Superior temporal gyrus (tissue), 1 donor: ENCODE data around the gene ATP1A3.
"Not testable (repeated sequence)": the region's sequence is repeated elsewhere in the genome, so short reads cannot be mapped to it uniquely, and the experiment has no call there.

Experiments
- DNase-seq: peaks from one replicate; pipeline ENCODE4 v3.0.0-alpha.2; 2016; ENCODE audit errors: extremely low spot score

Gene ATP1A3

GRCh38 chr19:41945135-41945766 lies 48.8 kb downstream of the ATP1A3 start:
- DNase-seq, result no peak

GRCh38 chr19:41944336-41944735 lies 49.7 kb downstream of the ATP1A3 start:
- DNase-seq, result no peak

DNA sequence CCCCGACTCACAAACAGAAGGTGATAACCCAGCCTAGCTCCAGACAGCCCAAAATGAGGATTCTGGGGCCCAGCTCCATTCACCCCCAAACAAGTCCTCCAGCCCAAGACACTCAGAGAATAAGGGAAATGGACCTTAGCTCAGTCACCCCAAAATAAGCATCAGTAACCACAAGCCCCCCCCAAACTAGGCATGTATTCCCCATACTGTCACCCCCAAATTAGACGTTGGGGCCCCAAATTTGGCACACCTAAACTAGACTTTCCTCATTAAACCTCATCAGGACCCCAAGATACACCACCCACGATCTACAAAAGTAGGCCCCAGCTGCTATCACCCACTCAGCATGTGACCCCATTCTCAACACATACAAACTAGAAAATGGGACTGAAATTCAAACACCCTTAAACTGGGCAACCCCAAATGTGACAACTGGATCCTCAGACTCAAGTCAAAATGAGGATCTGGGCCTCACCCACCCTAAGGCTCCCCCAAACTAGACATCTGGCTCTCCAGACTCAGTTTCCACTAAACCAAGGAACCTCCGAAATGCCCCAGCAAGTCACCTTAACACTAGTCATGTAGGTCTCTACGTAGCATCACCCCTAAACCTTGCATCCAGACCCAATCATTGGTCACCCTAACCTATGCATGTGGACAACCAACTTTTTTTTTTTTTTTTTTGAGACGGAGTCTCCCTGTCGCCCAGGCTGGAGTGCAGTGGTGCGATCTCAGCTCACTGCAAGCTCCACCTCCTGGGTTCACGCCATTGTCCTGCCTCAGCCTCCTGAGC lies 52.4 kb downstream of the ATP1A3 start:
- DNase-seq, result no peak

DNA sequence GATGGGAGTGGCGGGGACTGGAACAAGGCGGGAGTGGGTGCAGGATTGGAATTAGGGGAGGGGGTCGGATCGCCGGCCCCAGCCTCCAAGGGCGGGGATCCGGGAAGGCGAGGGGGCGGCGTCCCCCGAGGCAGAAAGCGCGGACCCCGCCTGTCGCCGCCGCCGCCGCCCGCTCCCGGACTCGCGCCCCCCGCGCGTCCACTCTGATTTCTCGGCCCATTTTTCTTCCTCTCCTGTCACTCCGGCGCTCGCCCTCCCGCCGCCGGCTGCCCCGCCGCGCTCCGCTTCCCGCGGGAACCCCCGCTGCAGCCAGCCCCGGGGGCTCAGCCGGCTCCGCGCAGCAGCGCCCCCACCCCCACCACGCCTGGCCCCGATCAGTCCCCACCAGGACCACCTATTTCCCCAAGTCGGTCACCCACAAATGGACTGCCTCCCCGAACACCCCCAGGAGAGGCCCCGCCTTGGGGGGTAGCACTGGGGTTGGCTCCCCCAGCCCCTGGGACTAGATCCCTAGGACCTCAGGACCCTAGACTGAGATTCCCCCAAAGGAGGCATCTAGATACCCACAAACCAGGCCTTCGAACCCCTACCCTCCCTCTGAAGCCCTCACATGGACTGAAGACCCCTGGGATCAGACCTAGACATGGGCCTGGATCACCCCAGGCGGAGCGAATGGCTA lies 53.2 kb downstream of the ATP1A3 start:
- no peak for DNase-seq

GRCh38 chr19:41939861-41940730 lies 53.9 kb downstream of the ATP1A3 start:
- DNase-seq, result no peak

- not testable (repeated sequence) for DNase-seq
Measured at GRCh38 chr19:41939209-41939608, 54.8 kb downstream of the ATP1A3 start.

DNA sequence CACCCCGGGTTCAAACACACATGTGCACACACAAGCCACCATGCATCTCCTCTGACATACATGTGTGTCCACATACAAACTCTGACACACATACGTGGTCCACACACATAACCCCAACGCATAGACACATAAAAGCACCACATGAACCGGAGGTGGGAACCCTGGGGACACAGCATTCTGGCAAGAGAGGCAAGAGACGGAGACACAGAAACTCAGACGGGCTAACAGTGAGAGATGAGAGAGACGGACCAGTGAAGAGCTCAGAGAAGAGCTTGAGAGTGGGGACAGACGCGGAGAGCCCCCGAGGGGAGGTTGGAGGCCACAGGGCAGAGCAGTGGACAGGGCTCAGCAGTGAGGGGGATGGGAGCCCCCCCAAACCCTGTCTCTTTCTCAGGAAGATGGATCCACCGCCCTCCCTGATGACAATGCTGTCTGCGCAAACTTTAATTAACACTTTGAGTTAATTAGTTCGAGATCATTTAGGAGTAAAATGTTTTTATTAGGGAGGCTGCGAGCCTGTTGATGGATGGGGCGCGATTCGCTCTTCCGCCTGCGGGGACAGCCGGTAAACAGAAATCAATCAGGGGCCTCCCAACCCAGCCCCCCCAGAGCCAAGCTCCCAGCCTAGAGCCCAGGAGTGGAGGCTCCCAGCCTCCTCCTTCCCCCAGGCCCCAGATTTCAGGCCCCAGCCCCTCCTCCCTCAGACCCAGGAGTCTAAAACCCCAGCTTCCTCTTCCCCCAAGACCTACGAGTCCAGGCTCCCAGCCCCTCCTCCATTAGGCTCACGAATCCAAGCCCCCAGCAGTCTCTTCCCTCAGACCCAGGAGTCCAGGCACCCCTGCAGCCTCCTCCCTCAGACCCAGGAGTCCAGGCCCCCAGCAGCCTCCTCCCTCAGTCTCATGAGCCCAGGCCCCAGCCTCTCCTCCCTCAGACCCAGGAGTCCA lies 56.2 kb downstream of the ATP1A3 start:
- no peak for DNase-seq

- DNase-seq, result no peak
Measured at GRCh38 chr19:41936961-41937360, 57.1 kb downstream of the ATP1A3 start.

- DNase-seq, result no peak
Measured at GRCh38 chr19:41936416-41936850, 57.6 kb downstream of the ATP1A3 start.

DNA sequence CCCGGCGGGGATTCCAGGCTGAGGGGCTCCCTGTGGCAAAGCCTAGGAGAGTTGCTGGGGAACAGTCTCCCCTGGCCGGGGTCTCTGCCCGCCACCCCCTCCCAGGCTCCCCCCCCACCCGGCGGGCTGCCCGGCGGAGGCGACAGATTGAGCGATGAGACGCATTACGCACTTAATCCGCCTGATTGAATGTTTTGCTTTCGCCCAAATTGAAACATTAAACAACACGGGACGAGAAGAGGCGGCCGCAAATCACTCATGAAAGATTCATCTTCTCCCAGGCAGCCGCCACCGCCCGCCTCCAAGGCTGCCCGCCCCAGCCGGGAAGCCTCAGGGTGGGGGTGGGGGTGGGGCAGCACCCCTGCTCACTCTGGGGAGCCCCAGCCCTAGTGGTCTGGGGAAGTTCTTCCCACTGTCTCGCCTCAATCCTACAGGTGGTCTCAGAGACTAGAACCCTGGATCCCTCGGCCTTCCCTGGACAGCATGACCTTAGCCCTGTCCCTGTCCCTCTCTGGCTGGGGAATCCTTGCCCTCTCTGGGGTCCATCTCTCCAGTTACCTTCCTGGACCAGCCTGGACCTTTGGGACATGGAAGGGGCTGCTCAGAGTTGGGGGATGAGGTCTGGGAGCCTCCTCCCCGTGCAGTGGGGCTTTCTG lies 58.1 kb downstream of the ATP1A3 start:
- DNase-seq, result no peak

- peak; percentile 71 for DNase-seq
Measured at GRCh38 chr19:41934849-41935374, 59.1 kb downstream of the ATP1A3 start.

- DNase-seq, result no peak
Measured at GRCh38 chr19:41933693-41934426, 60.2 kb downstream of the ATP1A3 start.

DNA sequence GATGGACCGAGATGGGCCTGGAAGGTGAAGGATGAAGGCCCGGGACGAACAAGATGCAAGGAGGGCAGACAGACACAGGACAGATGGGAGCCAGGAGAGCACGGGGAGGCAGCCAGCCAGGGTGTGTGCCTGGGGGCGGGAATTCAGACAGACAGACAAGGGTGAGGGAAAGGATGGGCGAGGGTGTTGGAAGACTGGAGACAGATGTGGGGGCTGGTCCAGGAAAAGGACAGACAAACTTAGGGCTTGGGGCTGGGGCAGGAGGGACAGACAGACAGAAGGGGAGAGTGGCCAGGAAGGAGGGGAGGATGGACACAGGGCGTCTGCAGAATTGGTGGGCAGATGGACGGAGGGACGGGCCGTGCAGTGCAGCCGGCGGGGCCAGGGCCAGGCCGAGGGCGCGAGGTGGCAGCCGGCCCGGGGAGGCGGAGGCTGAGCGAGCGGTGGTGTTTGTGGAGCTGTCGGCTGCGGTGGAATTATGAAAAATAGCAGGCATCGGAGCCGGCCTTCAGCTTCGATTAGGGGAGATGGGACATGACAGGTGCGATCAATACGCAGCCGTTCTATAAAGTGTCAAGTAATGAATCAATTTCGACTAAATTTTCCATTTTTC lies 61.2 kb downstream of the ATP1A3 start:
- DNase-seq, result no peak

DNA sequence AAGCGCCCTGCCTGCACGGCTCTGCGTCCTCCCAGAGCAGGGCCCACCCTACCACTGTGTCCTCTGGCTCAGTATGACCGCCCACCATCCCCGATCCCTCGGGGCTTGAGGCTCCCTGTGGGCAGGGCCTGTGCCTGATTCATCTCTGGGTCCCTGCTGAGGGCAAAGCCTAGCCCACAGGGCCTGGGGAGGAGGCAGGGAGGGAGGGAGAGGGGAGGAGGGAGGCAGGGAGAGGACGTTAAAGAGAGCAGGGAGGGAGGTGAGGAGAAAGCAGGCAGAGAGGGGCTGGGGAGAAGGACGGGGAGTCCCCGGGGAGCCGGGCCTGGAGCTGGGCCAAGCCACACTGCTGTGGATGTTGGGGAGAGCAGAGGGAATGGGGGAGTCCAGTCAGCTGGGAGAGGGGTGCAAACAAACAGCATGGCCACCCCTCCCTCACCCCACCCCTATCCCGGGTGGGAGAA lies 61.7 kb downstream of the ATP1A3 start:
- DNase-seq, result no peak

DNA sequence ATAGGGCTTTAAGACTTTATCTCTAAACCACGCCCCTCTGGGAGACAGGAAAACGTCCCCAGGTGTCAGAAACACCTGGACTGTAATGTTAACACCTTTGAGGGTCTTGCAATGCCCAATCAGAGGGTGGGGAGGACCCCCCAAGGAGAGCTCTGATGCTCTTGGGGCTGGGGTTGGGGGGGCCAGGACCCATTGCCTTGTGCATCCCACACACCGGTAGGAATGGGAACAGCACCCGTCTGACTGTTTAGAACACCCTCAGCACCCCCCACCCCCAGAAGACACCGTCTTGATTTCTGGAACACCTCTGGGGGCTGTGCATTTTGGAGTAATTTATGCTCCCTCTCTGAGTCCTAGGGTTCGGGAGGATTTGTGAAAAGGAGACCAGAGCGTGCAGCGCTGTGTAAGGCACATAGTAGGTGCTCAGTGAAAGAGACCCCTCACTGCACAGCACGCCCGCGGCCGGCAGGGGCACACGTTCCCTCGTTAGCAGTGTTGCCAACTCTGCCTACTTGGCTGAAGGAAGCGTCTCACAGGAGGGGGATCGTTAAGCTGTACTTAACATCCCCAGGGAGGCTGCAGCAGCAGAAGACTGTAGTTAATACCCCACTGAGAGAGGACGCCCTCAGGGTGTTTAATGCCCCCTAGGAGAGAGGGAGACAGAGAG lies 63.0 kb downstream of the ATP1A3 start:
- DNase-seq, result no peak

- DNase-seq, result no peak
Measured at GRCh38 chr19:41930322-41930722, 63.7 kb downstream of the ATP1A3 start.

GRCh38 chr19:41929536-41930071 lies 64.4 kb downstream of the ATP1A3 start:
- no peak for DNase-seq
